Measurements from ENCODE around the gene BTBD18.

DNA sequence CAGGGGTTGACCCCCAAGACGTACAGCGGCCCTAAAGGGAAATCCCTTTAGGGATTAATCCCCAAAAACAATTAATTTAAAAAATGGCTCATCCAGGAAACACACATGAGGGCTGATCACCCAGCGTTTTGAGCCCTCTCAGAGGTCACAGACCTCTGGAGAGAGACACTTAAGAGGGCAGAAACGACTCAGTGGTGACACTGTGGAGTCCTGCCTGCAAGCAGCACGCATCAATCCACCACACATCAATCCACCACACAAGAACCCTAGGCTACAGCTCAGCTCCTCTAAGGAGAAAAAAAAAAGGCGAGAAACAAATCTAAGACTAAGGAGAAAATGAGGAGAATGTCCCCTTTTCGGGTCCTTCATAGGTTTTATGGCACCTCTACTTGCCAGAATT is 22.8 kb downstream of the BTBD18 start:
- TF ChIP-seq, protein P1, sequence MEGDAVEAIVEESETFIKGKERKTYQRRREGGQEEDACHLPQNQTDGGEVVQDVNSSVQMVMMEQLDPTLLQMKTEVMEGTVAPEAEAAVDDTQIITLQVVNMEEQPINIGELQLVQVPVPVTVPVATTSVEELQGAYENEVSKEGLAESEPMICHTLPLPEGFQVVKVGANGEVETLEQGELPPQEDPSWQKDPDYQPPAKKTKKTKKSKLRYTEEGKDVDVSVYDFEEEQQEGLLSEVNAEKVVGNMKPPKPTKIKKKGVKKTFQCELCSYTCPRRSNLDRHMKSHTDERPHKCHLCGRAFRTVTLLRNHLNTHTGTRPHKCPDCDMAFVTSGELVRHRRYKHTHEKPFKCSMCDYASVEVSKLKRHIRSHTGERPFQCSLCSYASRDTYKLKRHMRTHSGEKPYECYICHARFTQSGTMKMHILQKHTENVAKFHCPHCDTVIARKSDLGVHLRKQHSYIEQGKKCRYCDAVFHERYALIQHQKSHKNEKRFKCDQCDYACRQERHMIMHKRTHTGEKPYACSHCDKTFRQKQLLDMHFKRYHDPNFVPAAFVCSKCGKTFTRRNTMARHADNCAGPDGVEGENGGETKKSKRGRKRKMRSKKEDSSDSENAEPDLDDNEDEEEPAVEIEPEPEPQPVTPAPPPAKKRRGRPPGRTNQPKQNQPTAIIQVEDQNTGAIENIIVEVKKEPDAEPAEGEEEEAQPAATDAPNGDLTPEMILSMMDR (IDR thresholded peaks at IDR 0.05) = no peak
- TF ChIP-seq, protein P2, sequence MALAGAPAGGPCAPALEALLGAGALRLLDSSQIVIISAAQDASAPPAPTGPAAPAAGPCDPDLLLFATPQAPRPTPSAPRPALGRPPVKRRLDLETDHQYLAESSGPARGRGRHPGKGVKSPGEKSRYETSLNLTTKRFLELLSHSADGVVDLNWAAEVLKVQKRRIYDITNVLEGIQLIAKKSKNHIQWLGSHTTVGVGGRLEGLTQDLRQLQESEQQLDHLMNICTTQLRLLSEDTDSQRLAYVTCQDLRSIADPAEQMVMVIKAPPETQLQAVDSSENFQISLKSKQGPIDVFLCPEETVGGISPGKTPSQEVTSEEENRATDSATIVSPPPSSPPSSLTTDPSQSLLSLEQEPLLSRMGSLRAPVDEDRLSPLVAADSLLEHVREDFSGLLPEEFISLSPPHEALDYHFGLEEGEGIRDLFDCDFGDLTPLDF (CRISPR knock-in tag; IDR thresholded peaks at IDR 0.05) = no peak
- TF ChIP-seq NR1H2 (CRISPR knock-in tag; IDR thresholded peaks at IDR 0.05) (no peak), JUN (CRISPR knock-in tag; IDR thresholded peaks at IDR 0.05) (no peak), ZBTB21 (CRISPR knock-in tag; IDR thresholded peaks at IDR 0.05; ENCODE audit: borderline replicate concordance) (no peak), ZNF263 (CRISPR knock-in tag; IDR thresholded peaks at IDR 0.05; ENCODE audit: low read depth) (no peak), NFYB (CRISPR knock-in tag; conservative IDR thresholded peaks at IDR 0.05; ENCODE audit: low read depth) (no peak), CBFB (CRISPR knock-in tag; IDR thresholded peaks at IDR 0.05; ENCODE audit: low read depth) (no peak), TP53 (CRISPR knock-in tag; IDR thresholded peaks at IDR 0.05) (no peak)
- TF ChIP-seq, protein P3, sequence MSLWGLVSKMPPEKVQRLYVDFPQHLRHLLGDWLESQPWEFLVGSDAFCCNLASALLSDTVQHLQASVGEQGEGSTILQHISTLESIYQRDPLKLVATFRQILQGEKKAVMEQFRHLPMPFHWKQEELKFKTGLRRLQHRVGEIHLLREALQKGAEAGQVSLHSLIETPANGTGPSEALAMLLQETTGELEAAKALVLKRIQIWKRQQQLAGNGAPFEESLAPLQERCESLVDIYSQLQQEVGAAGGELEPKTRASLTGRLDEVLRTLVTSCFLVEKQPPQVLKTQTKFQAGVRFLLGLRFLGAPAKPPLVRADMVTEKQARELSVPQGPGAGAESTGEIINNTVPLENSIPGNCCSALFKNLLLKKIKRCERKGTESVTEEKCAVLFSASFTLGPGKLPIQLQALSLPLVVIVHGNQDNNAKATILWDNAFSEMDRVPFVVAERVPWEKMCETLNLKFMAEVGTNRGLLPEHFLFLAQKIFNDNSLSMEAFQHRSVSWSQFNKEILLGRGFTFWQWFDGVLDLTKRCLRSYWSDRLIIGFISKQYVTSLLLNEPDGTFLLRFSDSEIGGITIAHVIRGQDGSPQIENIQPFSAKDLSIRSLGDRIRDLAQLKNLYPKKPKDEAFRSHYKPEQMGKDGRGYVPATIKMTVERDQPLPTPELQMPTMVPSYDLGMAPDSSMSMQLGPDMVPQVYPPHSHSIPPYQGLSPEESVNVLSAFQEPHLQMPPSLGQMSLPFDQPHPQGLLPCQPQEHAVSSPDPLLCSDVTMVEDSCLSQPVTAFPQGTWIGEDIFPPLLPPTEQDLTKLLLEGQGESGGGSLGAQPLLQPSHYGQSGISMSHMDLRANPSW (CRISPR knock-in tag; conservative IDR thresholded peaks at IDR 0.05; ENCODE audit: low read depth) = no peak
- TF ChIP-seq, protein P4, sequence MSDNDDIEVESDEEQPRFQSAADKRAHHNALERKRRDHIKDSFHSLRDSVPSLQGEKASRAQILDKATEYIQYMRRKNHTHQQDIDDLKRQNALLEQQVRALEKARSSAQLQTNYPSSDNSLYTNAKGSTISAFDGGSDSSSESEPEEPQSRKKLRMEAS (CRISPR knock-in tag; IDR thresholded peaks at IDR 0.05) = no peak
- TF ChIP-seq, protein P5, sequence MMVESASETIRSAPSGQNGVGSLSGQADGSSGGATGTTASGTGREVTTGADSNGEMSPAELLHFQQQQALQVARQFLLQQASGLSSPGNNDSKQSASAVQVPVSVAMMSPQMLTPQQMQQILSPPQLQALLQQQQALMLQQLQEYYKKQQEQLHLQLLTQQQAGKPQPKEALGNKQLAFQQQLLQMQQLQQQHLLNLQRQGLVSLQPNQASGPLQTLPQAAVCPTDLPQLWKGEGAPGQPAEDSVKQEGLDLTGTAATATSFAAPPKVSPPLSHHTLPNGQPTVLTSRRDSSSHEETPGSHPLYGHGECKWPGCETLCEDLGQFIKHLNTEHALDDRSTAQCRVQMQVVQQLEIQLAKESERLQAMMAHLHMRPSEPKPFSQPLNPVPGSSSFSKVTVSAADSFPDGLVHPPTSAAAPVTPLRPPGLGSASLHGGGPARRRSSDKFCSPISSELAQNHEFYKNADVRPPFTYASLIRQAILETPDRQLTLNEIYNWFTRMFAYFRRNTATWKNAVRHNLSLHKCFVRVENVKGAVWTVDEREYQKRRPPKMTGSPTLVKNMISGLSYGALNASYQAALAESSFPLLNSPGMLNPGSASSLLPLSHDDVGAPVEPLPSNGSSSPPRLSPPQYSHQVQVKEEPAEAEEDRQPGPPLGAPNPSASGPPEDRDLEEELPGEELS (CRISPR knock-in tag; IDR thresholded peaks at IDR 0.05) = no peak
